Skeletal muscle cell (primary cell): ENCODE measurements around the gene RIMKLB.
A peak's percentile ranks its signal among the peaks of the same experiment; 100 is the strongest.

ENCODE experiments used
- DNase-seq: peaks from one replicate; pipeline ENCODE4 v3.0.0-alpha.2; 2010; ENCODE audit warnings: low read depth
- H3K4me3 ChIP-seq: 2 replicates; pipeline ENCODE4 v1.5.1; 2011; ENCODE audit warnings: low read depth, mild to moderate bottlenecking, control low read depth, low read length, moderate library complexity

Gene RIMKLB

GRCh38 chr12:8697476-8698131, at the start of gene RIMKLB:
Gene RIMKLB, plus strand, starts transcription at chr12:8697991. Its CDS starts 15,876 bp downstream, at chr12:8713867.
- peak within 1 kb of the TSS; percentile 95 for H3K4me3 ChIP-seq
- DNase-seq: no peak

- H3K4me3 ChIP-seq: no peak overlapping the region
- no peak for DNase-seq
Measured at GRCh38 chr12:8648576-8649205, 49.1 kb upstream of the RIMKLB start.

GRCh38 chr12:8655421-8655820, 42.4 kb upstream of the RIMKLB start:
- H3K4me3 ChIP-seq: no peak overlapping the region
- no peak for DNase-seq

- no peak overlapping the region for H3K4me3 ChIP-seq
- peak; percentile 43 for DNase-seq
Measured at GRCh38 chr12:8658346-8658745, 39.4 kb upstream of the RIMKLB start.

GRCh38 chr12:8661016-8661415, 36.8 kb upstream of the RIMKLB start:
- no peak for DNase-seq
- no peak overlapping the region for H3K4me3 ChIP-seq

GRCh38 chr12:8661751-8662150, 36.0 kb upstream of the RIMKLB start:
- no peak overlapping the region for H3K4me3 ChIP-seq
- no peak for DNase-seq

GRCh38 chr12:8662593-8662992, 35.2 kb upstream of the RIMKLB start, which contains the start of gene MFAP5:
Gene MFAP5, minus strand, starts transcription at chr12:8662826. Its CDS starts 722 bp downstream, at chr12:8662104.
- no peak for DNase-seq
- H3K4me3 ChIP-seq: no peak within 1 kb of the TSS

- DNase-seq: no peak
- H3K4me3 ChIP-seq: no peak overlapping the region
Measured at GRCh38 chr12:8664228-8664913, 33.4 kb upstream of the RIMKLB start.

GRCh38 chr12:8665759-8666158, 32.0 kb upstream of the RIMKLB start:
- DNase-seq: no peak
- no peak overlapping the region for H3K4me3 ChIP-seq

GRCh38 chr12:8667270-8667669, 30.5 kb upstream of the RIMKLB start:
- no peak overlapping the region for H3K4me3 ChIP-seq
- DNase-seq: no peak

- no peak for DNase-seq
- H3K4me3 ChIP-seq: no peak overlapping the region
Measured at GRCh38 chr12:8668441-8668840, 29.4 kb upstream of the RIMKLB start.

- H3K4me3 ChIP-seq: no peak overlapping the region
- no peak for DNase-seq
Measured at GRCh38 chr12:8672381-8672780, 25.4 kb upstream of the RIMKLB start.

GRCh38 chr12:8675591-8676036, 22.2 kb upstream of the RIMKLB start:
- no peak for DNase-seq
- no peak overlapping the region for H3K4me3 ChIP-seq

GRCh38 chr12:8676651-8677050, 21.1 kb upstream of the RIMKLB start:
- no peak overlapping the region for H3K4me3 ChIP-seq

GRCh38 chr12:8677362-8677761, 20.4 kb upstream of the RIMKLB start:
- H3K4me3 ChIP-seq: no peak overlapping the region
- DNase-seq: no peak

More at GRCh38 chr12:8676651-8677050, 21.1 kb upstream of the RIMKLB start:
- DNase-seq: no peak

- no peak overlapping the region for H3K4me3 ChIP-seq
- DNase-seq: no peak
Measured at GRCh38 chr12:8678661-8679111, 19.1 kb upstream of the RIMKLB start.

GRCh38 chr12:8680533-8680932, 17.3 kb upstream of the RIMKLB start:
- no peak for DNase-seq

GRCh38 chr12:8681129-8681884, 16.5 kb upstream of the RIMKLB start:
- no peak overlapping the region for H3K4me3 ChIP-seq
- DNase-seq: no peak

More at GRCh38 chr12:8680533-8680932, 17.3 kb upstream of the RIMKLB start:
- H3K4me3 ChIP-seq: no peak overlapping the region

- no peak for DNase-seq
- no peak overlapping the region for H3K4me3 ChIP-seq
Measured at GRCh38 chr12:8685051-8685450, 12.7 kb upstream of the RIMKLB start.
